OCI-LY3 (cell line): ENCODE results near the gene OR5K2.

Experiments
- H2AFZ ChIP-seq: fragments of 200-600, 300-600 bp; shearing (Covaris generic); 2 replicates; pipeline ENCODE4 v1.6.0; 2014; ENCODE audit warnings: antibody characterized with exemption, low read depth, low read length
- H3K27ac ChIP-seq: fragments of 200-600, 300-600 bp; sonication (generic); 2 replicates; pipeline ENCODE4 v1.5.1; 2014; ENCODE audit warnings: mild to moderate bottlenecking, low read length, moderate library complexity, mixed read lengths
- H3K27me3 ChIP-seq: fragments of 200-600, 300-600 bp; sonication (generic); 2 replicates; pipeline ENCODE4 v1.6.1; 2014; ENCODE audit warnings: low read depth, low read length, mixed read lengths
- H3K36me3 ChIP-seq: fragments of 200-600, 300-600 bp; sonication (generic); replicated peaks from 2 replicates; pipeline ENCODE3; 2014; ENCODE audit warnings: low read depth, low read length, mixed read lengths
- H3K4me1 ChIP-seq: fragments of 300-600, 200-600 bp; sonication (generic); 2 replicates; pipeline ENCODE4 v1.6.1; 2014; ENCODE audit warnings: low read length, mixed read lengths
- H3K4me2 ChIP-seq: fragments of 200-600, 300-600 bp; sonication (generic); 2 replicates; pipeline ENCODE4 v1.6.1; 2014; ENCODE audit warnings: low read length, mixed read lengths
- H3K4me3 ChIP-seq: fragments of 300-600, 200-600 bp; sonication (generic); 2 replicates; pipeline ENCODE4 v1.5.1; 2014; ENCODE audit warnings: antibody characterized with exemption, mild to moderate bottlenecking, low read length, moderate library complexity
- H3K79me2 ChIP-seq: fragments of 300-600, 200-600 bp; shearing (Covaris generic); 2 replicates; pipeline ENCODE4 v1.6.1; 2014; ENCODE audit warnings: mild to moderate bottlenecking, low read length, mixed read lengths
- H3K9ac ChIP-seq: fragments of 300-600, 200-600 bp; shearing (Covaris generic); 2 replicates; pipeline ENCODE4 v1.6.0; 2014; ENCODE audit warnings: mild to moderate bottlenecking, low read length, moderate library complexity
- H3K9me3 ChIP-seq: fragments of 200-600, 300-600 bp; shearing (Covaris generic); 2 replicates; pipeline ENCODE4 v1.6.1; 2014; ENCODE audit warnings: low read length, mixed read lengths; ENCODE audit not compliant: insufficient read depth
- H4K20me1 ChIP-seq: fragments of 200-600, 300-600 bp; sonication (generic); 2 replicates; pipeline ENCODE4 v1.6.1; 2016; ENCODE audit warnings: low read length, mixed read lengths; ENCODE audit not compliant: insufficient read depth
- CTCF ChIP-seq: fragments of 200-600, 300-600 bp; sonication (generic); IDR thresholded peaks from 2 replicates; pipeline ENCODE4 v1.5.1; 2014; ENCODE audit warnings: antibody characterized with exemption, low read length, low read depth
- EZH2phosphoT487 ChIP-seq: fragments of 200-600 bp; shearing (Covaris generic); IDR thresholded peaks from 2 replicates; pipeline ENCODE4 v1.6.1; 2018; ENCODE audit warnings: antibody characterized with exemption, mixed run types, low read depth

Gene OR5K2

GRCh38 chr3:98545940-98546339, 48.5 kb downstream of the OR5K2 start:
- Histone ChIP-seq H3K27me3 (peaks cover 74% of the 10 kb centered on the region), H3K27ac (no peak overlapping the region), H3K4me2 (peak overlapping the region; percentile 24), H3K9ac (no peak overlapping the region), H2AFZ (no peak overlapping the region), H4K20me1 (no peaks in the 10 kb centered on the region), H3K4me1 (peaks cover 10% of the 10 kb centered on the region), H3K4me3 (no peak overlapping the region), H3K36me3 (no peaks in the 10 kb centered on the region), H3K9me3 (no peaks in the 10 kb centered on the region), H3K79me2 (no peaks in the 10 kb centered on the region)
- TF ChIP-seq CTCF (no peak), EZH2phosphoT487 (no peak)
